Measurements from ENCODE around the gene PHACTR2.

PHACTR2 gene

GRCh38 chr6:143700684-143701348 is 23.1 kb downstream of the PHACTR2 start:
- Histone ChIP-seq H3K27ac (ENCODE audit: low read depth, low read length) (no peak overlapping the region), H3K4ac (ENCODE audit: low read depth, low read length) (no peak overlapping the region), H3K36me3 (ENCODE audit: control insufficient read depth in 1 of 2, insufficient read depth in 2 of 2, low read length in 2 of 2) (peaks cover 0 to 6% of the 10 kb centered on the region in 2 experiments), H2AFZ (ENCODE audit: insufficient read depth, low read length, poor library complexity) (no peak overlapping the region), H4K12ac (ENCODE audit: low read depth, low read length) (no peak overlapping the region), H3K4me1 (ENCODE audit: control insufficient read depth in 1 of 2, insufficient read depth in 2 of 2, low read length in 2 of 2) (no peaks in the 10 kb centered on the region), H3K79me1 (ENCODE audit: low read length) (no peaks in the 10 kb centered on the region), H2BK5ac (ENCODE audit: low read depth, low read length, poor library complexity) (no peak overlapping the region), H2BK12ac (ENCODE audit: low read length) (no peak overlapping the region), H3K9ac (ENCODE audit: low read length) (no peak overlapping the region), H3K18ac (ENCODE audit: low read length) (no peak overlapping the region), H3K23ac (ENCODE audit: low read length) (no peak overlapping the region), H3K79me2 (ENCODE audit: control insufficient read depth, insufficient read depth, low read length, poor library complexity) (no peaks in the 10 kb centered on the region), H3K9me3 (ENCODE audit: insufficient read depth, low read depth, low read length) (no peaks in the 10 kb centered on the region), H2AK5ac (ENCODE audit: low read length) (no peak overlapping the region), H4K91ac (ENCODE audit: low read depth, low read length) (no peak overlapping the region), H3K4me3 (ENCODE audit: low read depth, low read length) (no peak overlapping the region), H4K8ac (ENCODE audit: low read depth, low read length) (no peak overlapping the region), H3K27me3 (ENCODE audit: insufficient read depth, low read length) (no peaks in the 10 kb centered on the region), H2BK120ac (ENCODE audit: insufficient read depth, low read length, poor library complexity) (no peak overlapping the region), H3K4me2 (ENCODE audit: low read length) (no peak overlapping the region), H3K14ac (ENCODE audit: low read length) (no peak overlapping the region)
- no peak for DNase-seq
- no CpG with 5 or more reads among the region's 8 CpGs for WGBS (ENCODE audit: extremely low coverage, insufficient coverage, insufficient read length)

GRCh38 chr6:143701349-143702234 is 23.8 kb downstream of the PHACTR2 start:
- no peak overlapping the region for H3K4me3 ChIP-seq (ENCODE audit: low read depth, low read length)
- H2BK5ac ChIP-seq (ENCODE audit: low read depth, low read length, poor library complexity), result no peak overlapping the region
- H3K9me3 ChIP-seq (ENCODE audit: insufficient read depth, low read depth, low read length), result peaks cover 2% of the 10 kb centered on the region
- H2BK12ac ChIP-seq (ENCODE audit: low read length), result no peak overlapping the region
- H2AK5ac ChIP-seq (ENCODE audit: low read length), result no peak overlapping the region
- H2AFZ ChIP-seq (ENCODE audit: insufficient read depth, low read length, poor library complexity), result no peak overlapping the region
- no peak overlapping the region for H3K4ac ChIP-seq (ENCODE audit: low read depth, low read length)
- no peak overlapping the region for H3K14ac ChIP-seq (ENCODE audit: low read length)
- no peak overlapping the region for H3K9ac ChIP-seq (ENCODE audit: low read length)
- H3K79me2 ChIP-seq (ENCODE audit: control insufficient read depth, insufficient read depth, low read length, poor library complexity), result no peaks in the 10 kb centered on the region
- H3K4me1 ChIP-seq (ENCODE audit: control insufficient read depth in 1 of 2, insufficient read depth in 2 of 2, low read length in 2 of 2), result no peaks in the 10 kb centered on the region
- H4K91ac ChIP-seq (ENCODE audit: low read depth, low read length), result no peak overlapping the region
- no peak overlapping the region for H4K12ac ChIP-seq (ENCODE audit: low read depth, low read length)
- no peak for DNase-seq
- no peak overlapping the region for H4K8ac ChIP-seq (ENCODE audit: low read depth, low read length)
- no peak overlapping the region for H3K18ac ChIP-seq (ENCODE audit: low read length)
- WGBS (ENCODE audit: extremely low coverage, insufficient coverage, insufficient read length), result no CpG with 5 or more reads among the region's 6 CpGs
- no peak overlapping the region for H3K27ac ChIP-seq (ENCODE audit: low read depth, low read length)
- H3K23ac ChIP-seq (ENCODE audit: low read length), result no peak overlapping the region
- H2BK120ac ChIP-seq (ENCODE audit: insufficient read depth, low read length, poor library complexity), result no peak overlapping the region
- no peak overlapping the region for H3K4me2 ChIP-seq (ENCODE audit: low read length)
- H3K27me3 ChIP-seq (ENCODE audit: insufficient read depth, low read length), result no peaks in the 10 kb centered on the region
- peaks cover 0 to 6% of the 10 kb centered on the region in 2 experiments for H3K36me3 ChIP-seq (ENCODE audit: control insufficient read depth in 1 of 2, insufficient read depth in 2 of 2, low read length in 2 of 2)
- no peaks in the 10 kb centered on the region for H3K79me1 ChIP-seq (ENCODE audit: low read length)

DNA sequence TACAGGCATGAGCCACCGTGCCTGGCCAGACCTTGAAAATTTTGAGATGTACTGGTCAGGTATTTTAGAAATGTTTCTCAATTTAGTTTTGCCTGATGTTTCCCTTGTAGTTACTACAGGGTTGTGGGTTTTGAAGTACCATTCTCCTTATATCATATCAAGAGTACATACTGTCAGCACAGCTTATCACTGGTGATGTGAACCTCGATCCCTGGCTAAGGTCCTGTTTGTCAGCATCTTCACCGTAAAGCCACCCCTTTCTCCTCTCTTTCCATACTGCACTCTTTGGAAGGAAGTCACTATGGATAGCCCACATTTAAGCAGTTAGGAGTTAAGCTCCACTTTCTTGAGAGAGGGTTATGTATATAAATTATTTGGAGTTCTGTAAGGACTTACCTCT is 27.8 kb downstream of the PHACTR2 start:
- Histone ChIP-seq H4K12ac (ENCODE audit: low read depth, low read length) (no peak overlapping the region), H2BK12ac (ENCODE audit: low read length) (no peak overlapping the region), H2BK5ac (ENCODE audit: low read depth, low read length, poor library complexity) (no peak overlapping the region), H3K27me3 (ENCODE audit: insufficient read depth, low read length) (no peaks in the 10 kb centered on the region), H4K8ac (ENCODE audit: low read depth, low read length) (no peak overlapping the region), H4K91ac (ENCODE audit: low read depth, low read length) (no peak overlapping the region), H3K4ac (ENCODE audit: low read depth, low read length) (no peak overlapping the region), H3K9me3 (ENCODE audit: insufficient read depth, low read depth, low read length) (peaks cover 2% of the 10 kb centered on the region), H3K14ac (ENCODE audit: low read length) (no peak overlapping the region), H3K23ac (ENCODE audit: low read length) (no peak overlapping the region), H3K18ac (ENCODE audit: low read length) (no peak overlapping the region), H3K79me2 (ENCODE audit: control insufficient read depth, insufficient read depth, low read length, poor library complexity) (no peaks in the 10 kb centered on the region), H3K4me2 (ENCODE audit: low read length) (no peak overlapping the region), H3K4me1 (ENCODE audit: control insufficient read depth in 1 of 2, insufficient read depth in 2 of 2, low read length in 2 of 2) (no peaks in the 10 kb centered on the region), H3K27ac (ENCODE audit: low read depth, low read length) (no peak overlapping the region), H2AK5ac (ENCODE audit: low read length) (no peak overlapping the region), H2BK120ac (ENCODE audit: insufficient read depth, low read length, poor library complexity) (no peak overlapping the region), H3K36me3 (ENCODE audit: control insufficient read depth in 1 of 2, insufficient read depth in 2 of 2, low read length in 2 of 2) (peaks cover 0 to 1% of the 10 kb centered on the region in 2 experiments), H2AFZ (ENCODE audit: insufficient read depth, low read length, poor library complexity) (no peak overlapping the region), H3K9ac (ENCODE audit: low read length) (no peak overlapping the region), H3K79me1 (ENCODE audit: low read length) (no peaks in the 10 kb centered on the region), H3K4me3 (ENCODE audit: low read depth, low read length) (no peak overlapping the region)
- no CpG with 5 or more reads among the region's 3 CpGs for WGBS (ENCODE audit: extremely low coverage, insufficient coverage, insufficient read length)
- no peak for DNase-seq

- WGBS (ENCODE audit: extremely low coverage, insufficient coverage, insufficient read length), result no CpG with 5 or more reads among the region's 3 CpGs
Observed at GRCh38 chr6:143707697-143708096, 29.9 kb downstream of the PHACTR2 start.

More at GRCh38 chr6:143707697-143708096, 29.9 kb downstream of the PHACTR2 start:
- no peak overlapping the region for H3K27ac ChIP-seq (ENCODE audit: low read depth, low read length)
- H4K91ac ChIP-seq (ENCODE audit: low read depth, low read length), result no peak overlapping the region
- H4K12ac ChIP-seq (ENCODE audit: low read depth, low read length), result no peak overlapping the region
- H3K18ac ChIP-seq (ENCODE audit: low read length), result no peak overlapping the region
- no peaks in the 10 kb centered on the region for H3K27me3 ChIP-seq (ENCODE audit: insufficient read depth, low read length)
- no peak overlapping the region for H2AFZ ChIP-seq (ENCODE audit: insufficient read depth, low read length, poor library complexity)
- no peak overlapping the region for H3K14ac ChIP-seq (ENCODE audit: low read length)
- H3K9ac ChIP-seq (ENCODE audit: low read length), result no peak overlapping the region
- H3K4ac ChIP-seq (ENCODE audit: low read depth, low read length), result no peak overlapping the region
- peaks cover 2% of the 10 kb centered on the region for H3K9me3 ChIP-seq (ENCODE audit: insufficient read depth, low read depth, low read length)
- no peak overlapping the region for H3K4me2 ChIP-seq (ENCODE audit: low read length)
- H2BK5ac ChIP-seq (ENCODE audit: low read depth, low read length, poor library complexity), result no peak overlapping the region
- H2BK12ac ChIP-seq (ENCODE audit: low read length), result no peak overlapping the region
- no peak overlapping the region for H3K4me3 ChIP-seq (ENCODE audit: low read depth, low read length)
- H4K8ac ChIP-seq (ENCODE audit: low read depth, low read length), result no peak overlapping the region
- H3K36me3 ChIP-seq (ENCODE audit: control insufficient read depth in 1 of 2, insufficient read depth in 2 of 2, low read length in 2 of 2), result no peaks in the 10 kb centered on the region
- H3K79me2 ChIP-seq (ENCODE audit: control insufficient read depth, insufficient read depth, low read length, poor library complexity), result no peaks in the 10 kb centered on the region
- no peaks in the 10 kb centered on the region for H3K79me1 ChIP-seq (ENCODE audit: low read length)
- H3K4me1 ChIP-seq (ENCODE audit: control insufficient read depth in 1 of 2, insufficient read depth in 2 of 2, low read length in 2 of 2), result no peaks in the 10 kb centered on the region
- H3K23ac ChIP-seq (ENCODE audit: low read length), result no peak overlapping the region
- no peak overlapping the region for H2AK5ac ChIP-seq (ENCODE audit: low read length)
- no peak for DNase-seq
- H2BK120ac ChIP-seq (ENCODE audit: insufficient read depth, low read length, poor library complexity), result no peak overlapping the region

All from trophoblast cell (in vitro differentiated cells and primary cell).